T-cell (primary cell): ENCODE results near the gene APOC3. TPM values are rescaled to one million over a fixed set of nuclear protein-coding genes. Genes with fewer than 3 reads are reported as not detected.

Experiments used
- ATAC-seq, 4 experiments: fragments of 200-7000 bp in 3 of 4; fragments of 150-1000 bp in 1 of 4; cut with Tn5 transposase; replicated peaks in 1 of 4; 1 replicate in 3 of 4; 2 replicates in 1 of 4; pipeline ENCODE4 v1.10.0; 2021; ENCODE audit warnings: moderate library complexity in 3 of 4, mild to moderate bottlenecking in 2 of 4, moderate number of reproducible peaks in 1 of 4
- CTCF ChIA-PET, 2 donors: fragments of 300-600 bp; sonication (Branson Sonifier 250); formaldehyde crosslinking; loops; one replicate each; lab custom pipeline; 2022; ENCODE audit warnings: antibody characterized with exemption in 2 of 2; lab: Charles Lee
- POLR2A ChIA-PET, 2 donors: fragments of 300-600 bp; sonication (Branson Sonifier 250); formaldehyde crosslinking; loops; one replicate each; lab custom pipeline; 2022; ENCODE audit warnings: antibody characterized with exemption in 2 of 2; lab: Charles Lee
- DNase-seq, 35 experiments: peaks; one replicate each; pipeline versions ENCODE4 v3.0.0 to v3.0.0-alpha.2; 2013 to 2023
- H3K27ac ChIP-seq: one replicate; pipeline ENCODE4 v1.5.1; 2013; ENCODE audit warnings: low read length
- H3K27me3 ChIP-seq, 2 experiments: replicated peaks in 1 of 2; 1 replicate in 1 of 2; 2 replicates in 1 of 2; pipeline versions ENCODE4 v1.6.1 to v1.7.0; 2013; ENCODE audit warnings: low read length in 1 of 2, mixed read lengths in 1 of 2; ENCODE audit not compliant: control insufficient read depth in 2 of 2, insufficient read depth in 2 of 2; ENCODE audit errors: extremely low read depth in 1 of 2
- H3K36me3 ChIP-seq, 2 donors: 1 replicate in 1 of 2; 2 replicates in 1 of 2; pipeline versions ENCODE4 v1.6.1 to v1.7.0; 2013; ENCODE audit warnings: low read length in 1 of 2; ENCODE audit not compliant: control insufficient read depth in 2 of 2, insufficient read depth in 1 of 2; ENCODE audit errors: extremely low read depth in 1 of 2
- H3K4me1 ChIP-seq, 2 experiments: 1 replicate in 1 of 2; 2 replicates in 1 of 2; pipeline versions ENCODE4 v1.6.1 to v1.7.0; 2013; ENCODE audit warnings: low read length in 2 of 2, mixed read lengths in 1 of 2; ENCODE audit not compliant: insufficient read depth in 2 of 2, control insufficient read depth in 1 of 2; ENCODE audit errors: extremely low read depth in 1 of 2
- H3K4me3 ChIP-seq, 2 donors: 1 replicate in 1 of 2; 2 replicates in 1 of 2; pipeline versions ENCODE4 v1.5.1 to v1.7.0; 2013; ENCODE audit warnings: mild to moderate bottlenecking in 2 of 2, low read length in 1 of 2, moderate library complexity in 1 of 2; ENCODE audit not compliant: control insufficient read depth in 1 of 2; ENCODE audit errors: extremely low read depth in 1 of 2
- H3K9me3 ChIP-seq: 2 replicates; pipeline ENCODE4 v1.7.0; 2013
- H3K27ac Mint-ChIP-seq, 2 donors: one replicate each; pipeline ENCODE4 v1.8.0; 2020 to 2021; ENCODE audit warnings: mild to moderate bottlenecking in 2 of 2, mixed read lengths in 2 of 2
- H3K27me3 Mint-ChIP-seq, 2 donors: one replicate each; pipeline ENCODE4 v1.8.0; 2021 to 2022; ENCODE audit warnings: mixed read lengths in 2 of 2
- H3K36me3 Mint-ChIP-seq: one replicate; pipeline ENCODE4 v1.8.0; 2021; ENCODE audit warnings: mixed read lengths
- H3K4me1 Mint-ChIP-seq, 3 donors: one replicate each; pipeline ENCODE4 v1.8.0; 2020 to 2022; ENCODE audit warnings: mixed read lengths in 3 of 3, mild to moderate bottlenecking in 1 of 3
- H3K4me3 Mint-ChIP-seq, 3 donors: one replicate each; pipeline ENCODE4 v1.8.0; 2020 to 2022; ENCODE audit warnings: mild to moderate bottlenecking in 3 of 3, mixed read lengths in 3 of 3, moderate library complexity in 3 of 3
- H3K9me3 Mint-ChIP-seq, 3 donors: one replicate each; pipeline ENCODE4 v1.8.0; 2020 to 2022; ENCODE audit warnings: mixed read lengths in 3 of 3
- WGBS: methylation state at CpG from one replicate; pipeline ENCODE4 v1.1.5; 2013; ENCODE audit warnings: missing lambda C conversion rate; ENCODE audit not compliant: insufficient coverage; 5-methylcytosine and 5-hydroxymethylcytosine counted together
- total RNA-seq, 35 experiments: library from RNA in 6 of 35; stranded (reverse) in 6 of 35; fragments of 120-200 nt in 1 of 35; gene quantifications; one replicate each; pipeline versions ENCODE4 v1.2.1 to v1.2.4 and lab custom pipeline; 2013 to 2026

The APOC3 gene
- total RNA-seq, 5 donors from 2014 or later (not counting 1 experiment from before 2014, with no cell fraction given) = 3.3 to 4.1 (median 3.7) TPM; not detected in 2

- DNase-seq = no peak
- H3K36me3 Mint-ChIP-seq = peaks cover 58% of the 10 kb centered on the region
- H3K27ac Mint-ChIP-seq = no peak overlapping the region
These were observed 44.5 kb downstream of the APOC3 start for GRCh38 chr11:116874251-116874650.

DNA sequence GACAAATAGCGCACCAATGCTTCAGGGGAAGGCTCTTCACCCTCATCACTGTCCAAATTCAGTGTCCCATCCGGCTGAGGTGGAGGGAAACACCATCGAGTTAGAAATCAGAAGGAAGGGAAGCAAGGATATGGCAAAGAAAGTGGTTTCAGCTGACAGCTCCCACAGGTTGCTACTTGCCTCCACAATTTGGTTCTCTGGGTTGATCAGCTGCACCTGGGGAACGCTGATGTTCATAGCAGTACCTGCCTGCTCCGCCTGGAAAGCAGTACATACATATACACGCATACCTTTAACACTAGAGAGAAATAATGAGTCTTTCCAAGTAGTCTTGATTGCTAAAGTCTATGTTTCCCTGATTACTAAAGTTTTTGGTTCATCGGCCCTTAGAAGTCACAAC lies 45.5 kb downstream of the APOC3 start:
- Mint-ChIP-seq H3K36me3 (peaks cover 49% of the 10 kb centered on the region), H3K9me3 (no peaks in the 10 kb centered on the region), H3K27ac (no peak overlapping the region), H3K27me3 (no peaks in the 10 kb centered on the region), H3K4me3 (no peak overlapping the region), H3K4me1 (peaks cover 5 to 6% (median 6%) of the 10 kb centered on the region in 3 donors)
- Histone ChIP-seq H3K27me3 (no peaks in the 10 kb centered on the region), H3K36me3 (peaks cover 8 to 55% of the 10 kb centered on the region in 2 donors), H3K27ac (no peak overlapping the region), H3K9me3 (no peaks in the 10 kb centered on the region), H3K4me1 (no peaks in the 10 kb centered on the region), H3K4me3 (no peak overlapping the region)
- no peak for DNase-seq
- ChIA-PET POLR2A (no interaction called here), CTCF (no interaction called here)
- no CpG with 5 or more reads among the region's 7 CpGs for WGBS
- ATAC-seq = no peak

More at GRCh38 chr11:116874251-116874650, 44.5 kb downstream of the APOC3 start:
- 100% methylated on average over 1 of the region's 2 CpGs for WGBS
- no peaks in the 10 kb centered on the region for H3K27me3 ChIP-seq
- no peak for ATAC-seq
- H3K4me1 Mint-ChIP-seq = peaks cover 0 to 2% (median 0%) of the 10 kb centered on the region in 3 donors
- H3K4me1 ChIP-seq = no peaks in the 10 kb centered on the region
- no peaks in the 10 kb centered on the region for H3K9me3 ChIP-seq
- H3K27me3 Mint-ChIP-seq = no peaks in the 10 kb centered on the region
- H3K36me3 ChIP-seq = peaks cover 13 to 65% of the 10 kb centered on the region in 2 donors
- H3K4me3 Mint-ChIP-seq = no peak overlapping the region
- H3K4me3 ChIP-seq = no peak overlapping the region
- POLR2A ChIA-PET = no interaction called here
- no peak overlapping the region for H3K27ac ChIP-seq
- no peaks in the 10 kb centered on the region for H3K9me3 Mint-ChIP-seq
- CTCF ChIA-PET = no interaction called here

GRCh38 chr11:116876656-116877055 lies 46.9 kb downstream of the APOC3 start:
- Histone ChIP-seq H3K9me3 (no peaks in the 10 kb centered on the region), H3K4me1 (no peaks in the 10 kb centered on the region), H3K27me3 (no peaks in the 10 kb centered on the region), H3K36me3 (peaks cover 8 to 46% of the 10 kb centered on the region in 2 donors), H3K4me3 (no peak overlapping the region), H3K27ac (no peak overlapping the region)
- POLR2A ChIA-PET = interaction anchor here (0.5 to 0.8 kb wide), 2 partner anchors 86 to 302 kb away, joined by 3 read pairs; partner anchors contain the start of gene SIDT2 (in 1 of the 2)
- ATAC-seq = no peak
- Mint-ChIP-seq H3K4me3 (no peak overlapping the region), H3K27me3 (no peaks in the 10 kb centered on the region), H3K9me3 (no peaks in the 10 kb centered on the region), H3K36me3 (peaks cover 41% of the 10 kb centered on the region), H3K27ac (no peak overlapping the region), H3K4me1 (peaks cover 8 to 12% (median 10%) of the 10 kb centered on the region in 3 donors)
- DNase-seq = no peak
- WGBS = 96% methylated on average over 7 of the region's 8 CpGs
- CTCF ChIA-PET = interaction anchor here in 1 of 2 donors (1.1 kb wide), 1 partner anchor 230 kb away, joined by 3 read pairs; no protein-coding TSS in a partner anchor

- Mint-ChIP-seq H3K27me3 (no peaks in the 10 kb centered on the region), H3K4me1 (peaks cover 8 to 11% (median 10%) of the 10 kb centered on the region in 3 donors), H3K9me3 (no peaks in the 10 kb centered on the region), H3K27ac (no peak overlapping the region), H3K36me3 (peaks cover 15% of the 10 kb centered on the region), H3K4me3 (no peak overlapping the region)
- Histone ChIP-seq H3K4me3 (no peak overlapping the region), H3K27me3 (no peaks in the 10 kb centered on the region), H3K9me3 (no peaks in the 10 kb centered on the region), H3K27ac (no peak overlapping the region), H3K36me3 (peaks cover 2 to 23% of the 10 kb centered on the region in 2 donors), H3K4me1 (no peaks in the 10 kb centered on the region)
- DNase-seq (peak in 10 of 35 experiments; percentile 6 to 76 (median 13)), ATAC-seq (peak; percentile 58 to 87 (median 80))
- POLR2A ChIA-PET = no interaction called here
- 63% methylated on average over 1 of the region's 5 CpGs for WGBS
- CTCF ChIA-PET = interaction anchor here (0.6 to 2.7 kb wide), 16 partner anchors 9 to 254 kb away, joined by 3 to 24 read pairs (median 3); partner anchors contain the start of genes APOA5 (in 1 of the 2) and SIK3 (in 1 of the 2)
These were observed 50.3 kb downstream of the APOC3 start for GRCh38 chr11:116879800-116880625.

- WGBS = 91% methylated on average over 5 of the region's 6 CpGs
- peak overlapping the region in 1 of 2 donors; percentile 79 for H3K27ac Mint-ChIP-seq
- Histone ChIP-seq H3K27me3 (no peaks in the 10 kb centered on the region), H3K36me3 (peaks cover 0 to 12% of the 10 kb centered on the region in 2 donors), H3K27ac (no peak overlapping the region), H3K4me1 (no peaks in the 10 kb centered on the region), H3K9me3 (no peaks in the 10 kb centered on the region), H3K4me3 (no peak overlapping the region)
- ATAC-seq (no peak), DNase-seq (no peak)
- H3K4me1 Mint-ChIP-seq = peaks cover 8 to 11% (median 10%) of the 10 kb centered on the region in 3 donors
- no peaks in the 10 kb centered on the region for H3K9me3 Mint-ChIP-seq
- POLR2A ChIA-PET = no interaction called here
- H3K36me3 Mint-ChIP-seq = peaks cover 7% of the 10 kb centered on the region
- CTCF ChIA-PET = interaction anchor here in 1 of 2 donors (0.9 to 1.2 kb wide), 2 partner anchors 27 to 51 kb away, joined by 3 to 4 read pairs; no protein-coding TSS in a partner anchor
- no peak overlapping the region for H3K4me3 Mint-ChIP-seq
- no peaks in the 10 kb centered on the region for H3K27me3 Mint-ChIP-seq
These were observed 51.4 kb downstream of the APOC3 start for GRCh38 chr11:116881143-116881542.

GRCh38 chr11:116882386-116882785 lies 52.7 kb downstream of the APOC3 start:
- no peaks in the 10 kb centered on the region for H3K9me3 Mint-ChIP-seq
- H3K4me1 Mint-ChIP-seq = peaks cover 8 to 11% (median 10%) of the 10 kb centered on the region in 3 donors
- no peaks in the 10 kb centered on the region for H3K27me3 Mint-ChIP-seq
- H3K27ac ChIP-seq = no peak overlapping the region
- peaks cover 0 to 7% of the 10 kb centered on the region in 2 donors for H3K36me3 ChIP-seq
- no peak for DNase-seq
- no peak overlapping the region for H3K4me3 ChIP-seq
- ChIA-PET CTCF (interaction anchor here in 1 of 2 donors (0.8 kb wide), 1 partner anchor 182 kb away, joined by 3 read pairs; no protein-coding TSS in a partner anchor), POLR2A (interaction anchor here in 1 of 2 donors (0.6 kb wide), 1 partner anchor 32 kb away, joined by 3 read pairs; no protein-coding TSS in a partner anchor)
- H3K27ac Mint-ChIP-seq = peak overlapping the region in 1 of 2 donors; percentile 35
- H3K4me3 Mint-ChIP-seq = no peak overlapping the region
- H3K27me3 ChIP-seq = no peaks in the 10 kb centered on the region
- H3K4me1 ChIP-seq = no peaks in the 10 kb centered on the region
- H3K36me3 Mint-ChIP-seq = peaks cover 13% of the 10 kb centered on the region
- H3K9me3 ChIP-seq = no peaks in the 10 kb centered on the region
- ATAC-seq = no peak
